IPS-18a (cell line): ENCODE data around the gene MT1G.

Experiments
- H3K27ac ChIP-seq: one replicate; pipeline ENCODE4 v1.5.1; 2013; ENCODE audit warnings: low read length
- H3K27me3 ChIP-seq: one replicate; pipeline ENCODE4 v1.6.1; 2013; ENCODE audit warnings: mild to moderate bottlenecking, low read length; ENCODE audit not compliant: control insufficient read depth, insufficient read depth
- H3K36me3 ChIP-seq: one replicate; pipeline ENCODE4 v1.6.1; 2013; ENCODE audit warnings: low read depth, low read length; ENCODE audit not compliant: control insufficient read depth
- H3K4me1 ChIP-seq: one replicate; pipeline ENCODE4 v1.6.1; 2013; ENCODE audit warnings: low read depth, low read length; ENCODE audit not compliant: control insufficient read depth
- H3K4me3 ChIP-seq: one replicate; pipeline ENCODE4 v1.5.1; 2013; ENCODE audit warnings: low read length
- H3K9ac ChIP-seq: one replicate; pipeline ENCODE4 v1.6.1; 2013; ENCODE audit warnings: mild to moderate bottlenecking, low read length, moderate library complexity
- H3K9me3 ChIP-seq: one replicate; pipeline ENCODE4 v1.6.1; 2013; ENCODE audit warnings: low read depth, low read length; ENCODE audit not compliant: control insufficient read depth

Gene MT1G

DNA sequence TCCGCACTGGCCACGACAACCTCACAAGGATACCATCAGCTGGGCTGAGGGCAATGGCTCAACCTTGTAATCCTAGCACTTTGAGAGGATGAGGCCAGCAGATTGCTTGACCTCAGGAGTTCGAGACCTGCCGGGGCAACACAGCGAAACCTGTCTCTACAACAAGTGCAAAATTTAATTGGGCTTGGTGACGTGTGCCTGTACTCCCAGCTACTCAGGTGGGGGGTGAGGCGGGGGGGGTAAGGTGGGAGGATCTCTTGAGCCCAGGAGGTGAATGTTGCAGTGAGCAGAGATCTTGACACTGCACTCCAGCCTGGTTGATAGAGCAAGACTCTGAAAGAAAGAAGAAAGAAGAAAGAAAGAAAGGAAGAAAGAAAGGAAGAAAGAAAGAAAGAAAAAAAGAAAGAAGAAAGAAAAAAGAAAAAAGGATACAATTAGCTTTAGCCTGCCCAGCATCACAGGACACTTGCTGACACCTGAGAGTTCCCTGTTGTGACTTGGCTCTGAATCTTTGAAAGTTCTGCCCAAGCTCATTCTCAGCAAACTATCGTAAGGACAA is 47.4 kb downstream of the MT1G start:
- peaks cover 100% of the 10 kb centered on the region for H3K27me3 ChIP-seq
- no peak overlapping the region for H3K4me3 ChIP-seq
- H3K36me3 ChIP-seq: no peaks in the 10 kb centered on the region
- H3K27ac ChIP-seq: no peak overlapping the region
- no peaks in the 10 kb centered on the region for H3K9me3 ChIP-seq
- H3K9ac ChIP-seq: no peak overlapping the region
- peaks cover 18% of the 10 kb centered on the region for H3K4me1 ChIP-seq

DNA sequence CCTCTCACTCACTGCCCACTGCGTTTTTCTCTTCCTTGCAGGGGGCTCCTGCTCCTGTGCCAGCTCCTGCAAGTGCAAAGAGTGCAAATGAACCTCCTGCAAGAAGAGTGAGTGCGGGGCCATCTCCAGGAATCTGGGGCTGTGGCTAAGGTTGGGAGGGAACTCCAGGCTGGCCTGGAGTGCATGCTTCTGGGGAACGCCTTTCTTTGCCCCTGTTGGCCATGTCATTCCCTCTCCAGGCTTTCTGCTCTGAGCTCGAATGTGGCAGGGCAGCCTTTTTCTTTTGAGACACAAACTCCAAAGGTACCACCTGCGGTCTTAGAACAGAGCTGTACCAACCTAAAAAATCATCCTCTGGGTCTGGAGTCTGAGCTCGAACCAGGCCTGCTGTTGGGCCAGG is 49.7 kb downstream of the MT1G start:
- Histone ChIP-seq H3K4me1 (peaks cover 18% of the 10 kb centered on the region), H3K9me3 (no peaks in the 10 kb centered on the region), H3K4me3 (no peak overlapping the region), H3K9ac (no peak overlapping the region), H3K36me3 (no peaks in the 10 kb centered on the region), H3K27ac (no peak overlapping the region), H3K27me3 (peaks cover 100% of the 10 kb centered on the region)

DNA sequence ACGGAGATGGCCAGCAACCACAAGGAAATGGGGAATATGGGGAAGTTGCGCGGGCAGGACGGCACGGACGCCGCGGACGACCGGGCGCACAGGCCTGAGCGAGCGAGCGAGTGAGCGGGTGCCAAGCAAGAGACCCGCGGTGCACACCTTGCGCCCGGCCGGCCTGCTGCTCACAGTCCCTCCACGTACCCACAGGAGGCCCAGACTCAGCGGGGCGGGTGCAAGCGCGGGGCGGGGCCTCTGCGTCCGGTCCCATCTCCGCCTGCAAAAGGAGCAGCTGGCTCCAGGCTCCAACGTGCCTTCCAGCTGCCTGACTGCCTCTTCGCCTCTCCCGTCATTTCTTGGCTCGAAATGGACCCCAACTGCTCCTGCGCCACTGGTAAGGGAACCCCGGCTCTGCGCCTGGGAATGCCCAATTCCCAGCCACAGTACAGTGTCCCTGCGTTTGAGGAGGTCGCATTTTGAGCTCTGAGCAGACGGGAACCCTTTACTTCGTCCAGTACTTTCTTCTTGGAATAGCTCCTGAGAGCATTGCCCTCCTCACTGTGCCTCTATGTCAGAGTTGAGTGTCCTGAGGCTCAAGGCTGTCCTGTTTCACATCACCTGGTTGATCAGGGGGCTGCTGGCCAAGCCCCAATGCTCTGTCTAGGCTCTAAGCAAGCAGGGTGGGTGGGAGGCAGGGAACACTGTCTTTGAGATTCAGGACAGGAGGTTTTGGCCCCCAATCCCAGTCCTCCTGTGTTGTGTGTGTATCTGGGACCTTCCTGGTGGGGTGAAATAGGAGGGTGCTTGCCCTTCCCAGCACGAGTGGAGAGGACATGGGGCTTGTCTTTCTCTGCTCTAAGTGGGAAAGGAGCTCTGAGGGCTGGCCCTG is 50.4 kb downstream of the MT1G start:
- Histone ChIP-seq H3K9ac (no peak overlapping the region), H3K4me3 (peak overlapping the region; percentile 62), H3K36me3 (no peaks in the 10 kb centered on the region), H3K27me3 (peaks cover 93% of the 10 kb centered on the region), H3K27ac (no peak overlapping the region), H3K4me1 (peaks cover 18% of the 10 kb centered on the region), H3K9me3 (no peaks in the 10 kb centered on the region)
